Retina (tissue), 1 donor: ENCODE results near the gene TBL1X.
A peak's percentile ranks its signal among the peaks of the same experiment; 100 is the strongest.
"Not testable (repeated sequence)": the region's sequence is repeated elsewhere in the genome, so short reads cannot be mapped to it uniquely, and the experiment has no call there.

ENCODE experiments used
- DNase-seq: peaks from one replicate; pipeline ENCODE4 v3.0.0-alpha.2; 2016

TBL1X gene

DNA sequence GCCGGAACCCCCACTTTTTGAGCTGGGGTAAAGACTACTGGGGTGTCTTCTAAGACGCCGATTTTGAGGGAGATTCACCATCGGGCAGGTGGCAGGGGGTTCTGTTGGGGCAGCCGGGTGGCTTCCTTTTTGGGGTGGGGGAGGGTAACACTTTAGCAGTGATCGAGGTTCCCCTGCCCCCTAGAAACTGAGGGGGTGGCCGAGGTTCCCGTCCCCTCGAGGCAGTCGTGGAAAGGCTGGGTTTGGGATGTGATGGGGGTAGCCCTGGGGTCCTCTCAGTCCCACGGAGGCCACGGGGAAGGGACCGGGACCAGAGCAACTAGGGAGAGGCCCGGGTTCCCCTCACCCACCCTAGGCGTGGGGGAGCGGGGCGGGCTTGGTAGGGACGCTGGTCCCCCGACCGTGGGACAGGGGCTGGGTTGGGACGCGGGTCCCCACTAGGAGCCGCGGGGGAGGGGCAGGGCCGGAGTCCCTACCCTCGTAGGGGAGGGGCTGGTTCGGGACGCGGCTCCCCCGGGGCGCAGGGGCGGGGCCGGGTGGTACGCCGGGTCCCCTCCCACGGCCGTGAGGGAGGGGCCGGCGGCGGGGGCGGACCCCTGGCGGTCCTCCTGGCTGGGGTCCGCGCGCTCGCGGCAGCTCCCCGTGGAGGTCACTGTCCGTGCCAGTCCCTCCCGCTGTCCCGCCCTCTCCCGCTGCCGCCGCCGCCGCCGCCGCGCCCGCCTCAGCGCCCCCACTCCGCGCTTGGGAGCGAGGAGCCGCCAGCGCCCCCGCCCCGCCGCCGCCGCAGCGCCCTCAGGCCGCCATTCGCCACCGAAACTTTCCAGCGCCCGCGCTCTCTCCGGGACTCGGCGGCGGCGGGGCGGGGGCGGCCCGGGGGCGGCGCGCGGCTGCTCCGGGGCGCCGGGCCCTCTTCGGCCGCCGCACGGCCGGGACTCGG is at the start of gene TBL1X:
Gene TBL1X (plus strand): TSS at position 624 of the 937 bp plus-strand sequence. CDS start 188,529 bp downstream, outside the sequence.
- DNase-seq, result peak; percentile 32

DNA sequence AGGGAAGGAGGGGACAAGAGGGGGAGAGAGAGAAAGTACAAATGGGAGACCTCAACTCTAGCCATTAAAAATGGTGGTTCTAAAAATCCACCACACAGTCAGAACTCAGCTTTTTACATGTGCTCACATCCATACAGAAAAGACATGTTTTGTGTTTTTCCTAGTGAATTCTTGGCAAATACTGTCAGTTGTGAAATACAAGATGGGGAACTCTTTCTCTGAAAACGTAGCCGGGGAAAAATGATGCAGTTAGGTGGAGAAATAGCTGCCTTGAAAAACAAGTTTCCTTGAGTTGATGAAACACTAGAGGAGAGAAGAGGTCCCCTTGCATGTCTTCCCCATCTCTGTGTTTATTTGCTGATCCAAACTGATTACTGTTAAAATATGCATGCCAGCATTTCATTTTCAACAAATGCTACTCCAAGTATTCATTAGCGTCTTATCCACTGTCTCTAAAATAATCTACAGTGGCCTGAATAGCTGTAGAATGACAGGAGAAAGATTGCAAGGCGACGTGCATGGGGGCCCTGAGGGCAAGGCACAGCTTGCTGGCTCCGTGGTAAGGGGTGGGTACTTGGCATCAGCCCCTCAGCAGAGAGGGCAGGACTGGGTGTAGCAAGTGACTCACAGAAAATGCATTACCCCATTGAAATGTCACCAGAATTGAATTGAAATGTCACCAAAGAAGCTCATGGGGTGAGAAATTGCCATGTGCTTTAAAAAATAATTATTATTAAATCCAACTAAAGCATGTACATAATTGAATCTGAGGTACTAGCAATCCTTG is 48.1 kb upstream of the TBL1X start:
- DNase-seq, result no peak

DNA sequence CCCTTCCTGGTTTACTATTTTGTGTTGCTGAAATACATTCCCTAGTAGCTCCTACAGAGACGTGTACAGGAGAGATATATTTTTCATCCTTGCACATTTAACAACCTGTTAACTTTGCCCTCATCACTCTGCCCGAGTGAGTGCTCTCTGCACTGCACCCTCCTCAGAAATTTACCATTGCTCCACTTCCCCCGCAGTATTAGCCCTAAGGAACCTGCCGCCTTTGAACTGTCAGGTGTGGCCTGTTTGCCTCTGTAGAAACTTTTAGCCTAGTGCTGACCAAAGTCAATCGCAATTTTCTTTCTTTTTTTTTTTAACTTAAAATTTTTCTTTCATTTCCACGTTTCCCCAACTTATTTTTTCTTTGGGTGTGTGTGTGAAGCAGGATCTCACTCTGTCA is 46.6 kb upstream of the TBL1X start:
- DNase-seq, result no peak

DNA sequence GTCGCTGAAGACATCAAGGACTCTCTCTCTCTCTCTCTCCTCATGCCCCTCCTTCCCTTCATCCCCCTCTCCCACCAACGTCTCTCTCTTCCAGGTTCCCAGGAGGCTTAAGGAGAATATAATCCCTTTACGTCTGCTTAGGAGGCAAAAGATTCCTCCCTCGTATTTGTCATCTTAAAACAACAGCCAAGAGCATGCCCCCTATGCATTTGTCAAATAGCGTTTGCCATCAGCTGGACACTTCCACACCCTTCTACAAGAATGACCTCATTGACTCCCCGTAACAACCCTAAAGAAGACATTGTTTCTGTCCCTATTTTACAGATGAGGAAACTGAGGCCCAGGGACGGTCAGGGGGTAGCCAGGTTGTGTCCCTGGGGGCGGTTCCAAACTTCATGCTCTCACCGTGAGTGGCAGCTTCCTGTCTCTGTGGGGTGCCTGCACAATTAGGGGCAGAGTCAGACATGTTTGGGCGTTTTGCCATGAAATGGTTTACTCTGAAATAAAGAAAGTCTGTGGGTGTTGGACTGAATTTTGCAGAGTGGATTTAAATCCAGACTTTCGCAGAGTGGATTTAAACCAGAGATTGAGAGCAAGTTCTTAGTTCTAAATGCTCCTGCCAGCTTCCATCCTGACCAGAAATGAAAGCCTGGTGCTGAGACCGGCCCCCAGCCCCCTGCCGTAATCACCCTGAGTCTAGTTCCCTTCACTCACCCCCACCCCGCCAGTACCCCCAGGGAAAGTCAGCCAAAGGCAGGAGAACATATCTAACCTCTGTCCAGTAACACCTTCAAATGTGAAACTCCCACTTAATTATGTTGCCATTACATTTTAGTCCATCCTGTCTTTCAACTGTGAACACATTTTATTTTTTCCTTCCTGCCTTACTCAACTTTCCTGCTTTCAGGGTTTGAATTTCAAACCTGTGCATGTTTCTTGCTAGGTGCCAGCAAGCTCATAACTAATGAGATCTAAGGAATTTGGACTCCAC is 44.3 kb upstream of the TBL1X start:
- no peak for DNase-seq

DNA sequence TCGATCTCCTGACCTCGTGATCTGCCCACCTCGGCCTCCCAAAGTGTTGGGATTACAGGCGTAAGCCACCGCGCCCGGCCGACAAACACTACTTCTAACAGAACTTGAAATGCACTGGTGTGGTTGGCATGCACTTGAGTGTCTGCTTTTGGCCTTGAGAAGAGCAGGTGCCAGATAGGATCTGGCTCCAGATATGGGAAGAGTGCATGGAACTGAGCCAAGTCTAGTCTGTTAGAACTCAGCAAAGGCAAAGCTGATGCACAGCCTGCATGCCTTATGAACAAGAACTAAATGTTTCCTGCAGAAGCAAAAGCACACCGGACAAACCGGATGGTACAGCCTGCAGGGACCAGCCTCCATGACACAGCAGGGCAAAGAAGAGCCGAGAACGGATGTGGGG is 35.1 kb upstream of the TBL1X start:
- DNase-seq, result no peak

DNA sequence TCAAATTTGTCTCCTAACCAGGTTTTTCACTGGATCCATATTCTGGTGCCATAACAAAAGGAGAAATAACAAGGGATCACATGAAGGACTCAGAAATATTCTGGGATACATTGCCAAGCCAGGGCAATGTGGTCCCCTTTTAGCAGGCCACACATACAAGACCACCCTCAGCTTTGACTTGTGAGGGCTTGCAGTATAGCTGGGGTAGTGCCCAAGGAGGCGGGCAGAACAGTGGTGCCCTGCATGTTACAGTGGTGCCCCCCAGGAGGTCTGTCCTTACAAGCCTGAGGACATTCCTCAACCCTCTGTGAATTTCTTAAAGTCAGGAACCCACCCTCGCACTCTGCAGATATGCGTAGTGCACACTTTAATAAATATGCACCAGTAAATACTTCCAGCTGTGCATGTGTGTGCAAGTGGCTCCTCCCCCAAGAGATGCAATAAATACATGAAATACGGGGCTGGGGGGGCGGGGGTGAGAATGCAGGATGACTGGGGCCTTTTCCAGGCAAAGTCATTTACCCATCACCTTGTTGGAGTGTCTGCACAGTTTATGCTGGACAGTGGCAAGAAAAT is 34.4 kb upstream of the TBL1X start:
- DNase-seq, result no peak

DNA sequence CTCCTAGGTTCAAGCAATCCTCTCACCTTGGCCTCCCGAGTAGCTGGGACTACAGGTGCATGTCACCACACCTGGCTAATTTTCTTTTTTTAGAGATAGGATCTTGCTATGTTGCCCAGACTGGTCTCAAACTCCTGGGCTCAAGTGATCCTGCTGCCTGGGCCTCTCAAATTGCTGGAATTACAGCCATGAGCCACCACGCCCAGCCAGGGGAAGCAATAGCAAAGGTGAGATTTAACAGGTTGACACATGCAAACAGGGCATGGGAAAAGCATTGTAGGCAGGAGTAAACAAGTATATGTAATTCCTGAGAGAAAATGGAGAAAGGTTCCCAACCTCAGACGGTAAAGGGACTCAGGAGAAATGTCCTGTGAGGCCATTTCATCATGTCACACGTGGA is 33.6 kb upstream of the TBL1X start:
- DNase-seq, result no peak

DNA sequence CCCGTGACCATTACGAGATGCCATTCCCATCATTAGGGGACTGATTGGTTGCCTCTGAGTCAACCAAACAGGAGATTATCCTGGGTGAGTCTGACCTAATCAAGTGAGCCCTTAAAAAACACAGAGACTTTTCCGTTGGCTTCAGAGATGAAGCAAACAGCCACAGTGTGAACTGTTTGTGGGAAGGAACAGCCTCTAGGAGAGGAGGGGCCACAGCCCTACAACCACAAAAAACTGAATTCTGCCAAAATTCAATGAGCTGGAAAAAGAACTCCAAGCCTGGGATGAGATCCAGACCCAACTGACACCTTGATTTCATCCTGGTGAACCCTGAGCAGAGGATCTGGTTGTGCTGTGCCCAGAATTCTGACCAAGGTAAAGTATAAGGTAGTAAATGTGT is 31.3 kb upstream of the TBL1X start:
- DNase-seq, result no peak

DNA sequence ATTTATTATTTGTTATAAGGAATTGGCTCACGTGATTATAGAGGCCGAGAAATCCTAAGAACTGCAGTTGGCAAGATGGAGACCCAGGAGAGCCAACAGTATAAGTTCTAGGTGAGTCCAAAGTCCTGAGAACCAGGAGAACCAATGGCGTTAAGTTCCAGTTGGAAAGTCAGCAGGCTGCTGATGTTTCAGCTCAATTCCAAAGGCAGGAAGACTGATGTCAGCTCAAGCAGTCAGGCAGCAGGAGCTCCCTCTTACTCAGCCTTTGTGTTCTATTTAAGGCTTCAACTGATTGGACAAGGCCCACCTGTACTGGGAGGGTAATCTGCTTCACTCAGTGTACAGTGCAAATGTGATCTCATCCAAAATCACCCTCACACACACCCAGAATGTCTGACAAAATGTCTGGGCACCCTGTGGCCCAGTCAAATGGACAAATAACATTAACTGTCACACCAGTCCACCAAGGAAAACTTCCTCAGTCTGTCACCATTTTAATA is 30.8 kb upstream of the TBL1X start:
- DNase-seq, result no peak

DNA sequence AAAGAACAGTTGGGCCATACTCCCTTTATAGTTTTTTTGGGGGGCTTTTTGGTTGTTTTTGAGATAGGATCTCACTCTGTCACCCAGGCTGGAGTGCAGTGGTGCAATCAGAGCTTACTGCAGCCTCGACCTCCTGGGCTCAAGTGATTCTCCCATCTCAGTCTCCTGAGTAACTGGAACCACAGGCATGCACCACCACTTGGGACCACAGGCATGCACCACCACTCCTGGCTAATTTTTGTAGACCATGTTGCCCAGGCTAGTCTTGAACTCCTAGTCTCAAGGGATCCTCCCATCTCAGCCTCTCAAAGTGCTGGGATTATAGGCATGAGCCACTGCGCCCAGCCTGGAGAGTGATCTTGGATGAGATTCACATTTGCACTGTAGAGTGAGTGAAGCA is 29.8 kb upstream of the TBL1X start:
- DNase-seq, result not testable (repeated sequence)

DNA sequence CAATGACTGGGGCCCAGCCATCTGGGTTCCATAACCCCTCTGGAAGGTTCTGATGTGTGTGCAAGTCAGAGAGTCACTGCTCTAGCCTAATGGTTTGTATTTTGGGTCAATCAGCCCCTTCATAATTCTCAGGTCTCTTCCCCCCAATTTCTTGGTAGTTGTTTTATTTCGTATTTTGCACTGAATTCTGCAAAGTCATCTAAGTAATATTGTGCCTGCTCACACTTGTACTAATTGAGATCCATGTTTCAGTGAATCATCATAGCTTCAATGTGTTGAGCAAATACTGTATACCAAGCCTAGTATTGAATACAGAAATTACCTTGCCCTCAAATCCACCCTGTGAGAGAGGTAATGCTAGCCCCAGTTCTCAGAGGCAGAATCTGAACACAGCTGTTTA is 28.0 kb upstream of the TBL1X start:
- no peak for DNase-seq

DNA sequence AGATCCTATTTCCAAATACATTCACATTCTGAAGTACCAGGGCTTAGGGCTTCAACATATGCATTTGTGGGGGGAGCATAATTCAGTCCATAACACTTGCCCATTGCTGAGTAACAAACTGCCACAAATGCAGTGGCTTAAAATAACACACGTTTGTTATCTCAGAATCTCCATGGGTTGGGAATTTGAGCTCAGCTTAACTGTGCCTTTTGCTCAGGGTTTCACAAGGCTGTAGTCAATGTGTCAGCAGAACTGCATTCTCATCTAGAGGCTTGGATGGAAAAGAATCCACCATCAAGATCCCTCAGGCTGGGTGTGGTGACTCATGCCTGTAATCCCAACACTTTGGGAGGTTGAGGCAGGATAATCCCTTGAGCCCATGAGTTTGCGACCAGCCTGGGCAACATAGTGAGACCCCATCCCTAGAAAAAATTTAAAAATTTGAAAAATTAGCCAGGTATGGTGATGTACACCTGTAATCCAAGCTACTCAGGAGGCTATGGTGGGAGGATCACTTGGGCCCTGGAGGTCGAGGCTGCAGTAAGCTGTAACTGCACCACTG is 25.8 kb upstream of the TBL1X start:
- DNase-seq, result no peak

DNA sequence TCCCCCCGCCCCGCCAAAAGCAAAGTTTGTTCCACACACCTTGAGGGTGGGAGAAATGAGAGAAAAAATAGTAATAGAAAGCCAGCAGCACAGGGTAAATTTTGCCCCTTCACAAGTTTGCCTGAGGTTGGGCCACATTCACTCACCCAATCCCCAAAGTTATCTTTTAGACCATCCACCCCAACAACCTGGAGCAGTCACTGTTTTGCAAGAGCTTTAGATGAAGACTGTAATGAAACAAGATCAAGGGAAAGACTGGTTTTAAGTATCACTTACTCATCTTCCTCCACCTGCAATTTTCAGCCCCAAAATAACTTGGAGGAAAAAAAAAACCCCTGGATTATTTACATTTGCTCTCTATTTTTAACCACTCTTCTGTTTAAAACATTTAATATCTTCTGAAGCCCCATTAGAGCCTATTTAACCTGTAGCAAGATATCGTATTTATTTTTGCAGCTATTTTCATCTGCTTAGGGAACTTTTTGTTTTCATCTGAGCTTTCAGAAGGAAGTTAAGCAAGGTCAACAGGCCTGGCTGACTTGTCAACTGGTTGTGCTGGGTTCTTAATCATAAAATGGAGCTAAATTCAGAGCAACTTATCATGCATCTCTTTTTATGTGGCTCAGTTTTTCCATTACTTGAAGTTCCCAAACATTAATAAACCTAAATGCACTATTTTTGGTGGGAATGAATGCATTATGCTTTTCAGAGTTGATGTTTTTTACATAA is 24.6 kb upstream of the TBL1X start:
- no peak for DNase-seq

DNA sequence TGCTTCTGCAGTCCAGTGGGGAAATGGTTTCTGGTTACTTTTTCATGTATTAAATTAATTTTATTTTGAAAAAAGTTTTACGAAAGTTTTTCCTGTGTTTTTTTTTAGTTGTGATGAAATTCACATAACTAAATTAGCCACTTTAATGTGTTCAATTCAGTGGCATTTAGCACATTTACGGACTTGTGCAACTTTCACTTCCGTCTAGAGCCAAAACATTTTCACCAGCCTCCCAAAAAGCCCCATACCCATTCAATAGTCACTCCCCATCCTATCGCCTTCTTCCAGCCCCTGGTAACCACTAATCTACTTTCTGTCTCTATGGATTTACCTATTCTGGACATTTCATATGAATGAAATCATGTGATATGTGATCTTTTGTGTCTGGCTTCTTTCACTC is 22.8 kb upstream of the TBL1X start:
- no peak for DNase-seq

DNA sequence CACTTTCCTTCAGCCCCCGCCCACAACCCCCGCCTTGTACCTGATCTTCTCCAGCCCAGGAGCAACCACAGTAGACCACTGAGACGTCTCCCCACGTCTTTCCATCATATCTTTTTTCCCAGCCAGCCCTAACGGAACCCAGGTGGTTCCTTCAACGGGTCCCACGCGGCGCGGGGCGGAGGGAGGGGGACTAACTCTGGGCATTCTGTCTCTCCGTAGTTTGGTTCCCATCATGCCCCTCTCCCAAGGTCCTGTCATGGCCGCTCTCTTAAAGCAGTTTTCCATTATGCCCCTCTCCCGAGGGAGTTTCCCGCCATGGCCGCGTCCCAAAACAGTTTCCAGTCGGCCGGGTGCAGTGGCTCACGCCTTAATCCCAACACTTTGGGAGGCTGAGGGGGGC is 21.5 kb upstream of the TBL1X start:
- DNase-seq, result no peak

DNA sequence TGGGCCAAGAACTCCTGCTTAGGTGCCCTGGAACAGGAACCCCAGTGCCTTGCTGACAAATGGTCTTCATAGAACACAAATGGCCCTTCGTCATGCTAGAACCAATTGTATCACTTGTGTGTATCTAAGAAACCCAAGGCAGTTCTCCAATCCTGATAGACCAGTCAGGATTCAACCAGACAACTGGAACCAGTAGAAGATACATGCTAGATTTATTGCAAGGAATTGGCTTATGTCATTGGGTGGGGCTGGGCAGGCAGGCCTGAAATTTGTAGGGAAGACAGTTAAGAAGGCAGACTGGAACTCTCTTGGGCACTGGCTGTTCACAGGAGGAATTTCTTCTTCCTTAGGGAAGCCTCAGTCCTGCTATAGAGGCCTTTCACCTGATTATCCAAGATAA is 17.0 kb upstream of the TBL1X start:
- DNase-seq, result no peak

DNA sequence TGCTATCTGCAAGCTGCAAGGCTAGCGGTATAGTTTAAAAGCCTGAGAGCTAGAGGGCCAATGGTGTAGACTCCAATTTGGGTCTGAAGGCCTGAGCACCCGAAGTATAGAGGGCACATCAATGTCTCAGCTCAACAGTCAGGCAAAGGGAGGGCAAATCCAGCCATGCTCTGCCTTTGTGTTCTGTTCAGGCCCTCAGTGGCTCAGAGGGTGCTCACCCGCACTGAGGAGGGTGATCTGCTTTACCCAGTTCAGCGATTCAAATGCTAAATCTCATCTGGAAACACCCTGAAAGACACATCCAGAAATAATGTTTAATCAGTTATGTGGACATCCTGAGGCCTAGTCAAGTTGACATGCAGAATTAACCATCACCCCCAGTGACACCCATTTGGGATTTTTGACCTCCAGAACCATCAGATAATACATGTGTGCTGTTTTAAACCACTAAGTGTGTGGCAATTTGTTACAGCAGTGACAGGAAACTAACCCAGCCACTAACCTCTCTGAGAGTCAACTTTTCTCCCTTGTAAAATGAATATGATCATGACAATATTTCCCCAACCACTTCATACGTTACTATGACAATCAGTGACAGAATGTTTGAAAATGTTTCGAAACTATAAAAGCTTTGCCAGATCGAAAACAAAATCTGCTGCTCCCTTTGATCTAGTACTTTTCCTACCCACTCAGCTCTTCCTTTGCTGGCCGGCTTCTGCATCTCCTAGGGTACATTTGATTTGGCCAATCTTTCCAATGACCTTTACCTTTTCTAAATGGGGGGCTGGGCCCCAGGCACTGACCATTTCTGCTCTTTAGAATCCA is 8.4 kb upstream of the TBL1X start:
- no peak for DNase-seq

DNA sequence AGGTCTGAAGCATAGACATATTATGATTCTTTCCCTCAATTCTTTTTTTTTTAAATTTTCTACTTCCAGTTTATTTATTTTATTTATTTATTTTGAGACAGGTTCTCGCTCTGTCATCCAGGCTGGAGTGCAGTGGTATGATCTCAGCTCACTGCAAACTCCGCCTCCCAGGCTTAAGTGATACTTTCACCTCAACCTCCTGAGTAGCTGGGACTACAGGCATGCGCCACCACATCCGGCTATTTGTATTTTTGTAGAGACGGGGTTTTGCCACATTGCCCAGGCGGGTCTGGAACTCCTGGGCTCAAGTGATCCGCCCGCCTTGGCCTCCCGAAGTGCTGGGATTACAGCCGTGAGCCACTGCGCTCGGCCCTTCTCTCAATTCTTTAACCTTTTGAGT is 6.8 kb upstream of the TBL1X start:
- DNase-seq, result not testable (repeated sequence)

DNA sequence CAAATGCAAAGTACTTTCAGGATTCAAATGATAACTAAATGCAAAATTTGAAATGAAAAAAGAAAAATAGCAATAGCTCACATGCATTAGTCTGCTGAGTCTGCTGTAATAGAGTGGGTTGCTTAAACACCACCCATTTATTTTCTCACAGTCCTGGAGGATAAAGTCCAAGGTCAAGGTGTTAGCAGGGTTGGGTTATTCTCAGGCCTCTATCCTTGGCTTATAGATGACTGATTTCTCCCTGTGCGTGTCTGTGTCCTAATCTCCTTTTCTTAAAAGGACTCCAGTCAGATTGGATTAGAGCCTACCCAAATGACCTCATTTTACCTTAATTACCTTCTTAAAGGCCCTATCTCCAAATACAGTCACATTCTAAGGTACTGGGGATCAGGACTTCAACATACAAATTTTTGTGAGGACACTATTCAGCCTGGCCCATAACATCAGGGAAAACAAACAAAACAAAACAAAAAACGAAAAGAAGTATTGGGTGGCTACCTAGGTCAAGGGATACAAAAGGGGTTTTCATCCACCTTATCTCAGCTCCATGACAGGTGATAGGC is 6.3 kb upstream of the TBL1X start:
- DNase-seq, result no peak
